Transverse colon (tissue), 3 donors: ENCODE results near the gene SLC39A7.

Experiments
- CTCF ChIP-seq, 5 experiments: fragments of 200-600 bp in 3 of 5; fragments of 450-650 bp in 2 of 5; sonication (generic) in 3 of 5; IDR thresholded peaks; 1 replicate in 2 of 5; 2 replicates in 3 of 5; pipeline ENCODE4 v1.5.1; 2016 to 2017; ENCODE audit warnings: antibody characterized with exemption in 5 of 5, inconsistent platforms in 3 of 5, mild to moderate bottlenecking in 2 of 5, moderate library complexity in 1 of 5
- EP300 ChIP-seq: sonication (generic); formaldehyde crosslinking; IDR thresholded peaks from one replicate; pipeline ENCODE4 v1.6.1; 2017; ENCODE audit warnings: antibody characterized with exemption, low read depth
- POLR2A ChIP-seq: fragments of 450-650 bp; IDR thresholded peaks from one replicate; pipeline ENCODE4 v1.6.1; 2016; ENCODE audit warnings: antibody characterized with exemption, mild to moderate bottlenecking, moderate library complexity

- TF ChIP-seq POLR2A, result no peak
- no peak for TF ChIP-seq CTCF (IDR thresholded peaks at IDR 0.05)
- TF ChIP-seq EP300, result no peak
Measured at GRCh38 chr6:33206027-33206863, 5.6 kb downstream of the SLC39A7 start.
